ENCODE measurements around the gene NKRF.

- TF ChIP-seq, protein P1, sequence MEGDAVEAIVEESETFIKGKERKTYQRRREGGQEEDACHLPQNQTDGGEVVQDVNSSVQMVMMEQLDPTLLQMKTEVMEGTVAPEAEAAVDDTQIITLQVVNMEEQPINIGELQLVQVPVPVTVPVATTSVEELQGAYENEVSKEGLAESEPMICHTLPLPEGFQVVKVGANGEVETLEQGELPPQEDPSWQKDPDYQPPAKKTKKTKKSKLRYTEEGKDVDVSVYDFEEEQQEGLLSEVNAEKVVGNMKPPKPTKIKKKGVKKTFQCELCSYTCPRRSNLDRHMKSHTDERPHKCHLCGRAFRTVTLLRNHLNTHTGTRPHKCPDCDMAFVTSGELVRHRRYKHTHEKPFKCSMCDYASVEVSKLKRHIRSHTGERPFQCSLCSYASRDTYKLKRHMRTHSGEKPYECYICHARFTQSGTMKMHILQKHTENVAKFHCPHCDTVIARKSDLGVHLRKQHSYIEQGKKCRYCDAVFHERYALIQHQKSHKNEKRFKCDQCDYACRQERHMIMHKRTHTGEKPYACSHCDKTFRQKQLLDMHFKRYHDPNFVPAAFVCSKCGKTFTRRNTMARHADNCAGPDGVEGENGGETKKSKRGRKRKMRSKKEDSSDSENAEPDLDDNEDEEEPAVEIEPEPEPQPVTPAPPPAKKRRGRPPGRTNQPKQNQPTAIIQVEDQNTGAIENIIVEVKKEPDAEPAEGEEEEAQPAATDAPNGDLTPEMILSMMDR (conservative IDR thresholded peaks at IDR 0.05; ENCODE audit: low read length): no peak
- TF ChIP-seq EZH2phosphoT487 (IDR thresholded peaks at IDR 0.05; ENCODE audit: borderline replicate concordance): no peak
These were observed 19.6 kb upstream of the NKRF start for GRCh38 chrX:119625843-119626242.
